Heart left ventricle (tissue), 16 donors: Measurements from ENCODE around the gene BCL2L12. TPM values are rescaled to one million over a fixed set of nuclear protein-coding genes. Genes with fewer than 3 reads are reported as not detected.
A peak's percentile ranks its signal among the peaks of the same experiment; 100 is the strongest.

ENCODE experiments used
- ATAC-seq, 4 donors: fragments of 200-7000 bp; cut with Tn5 transposase; one replicate each; pipeline ENCODE4 v1.9.1; 2020 to 2022; ENCODE audit warnings: moderate library complexity in 4 of 4, mild to moderate bottlenecking in 3 of 4, moderate number of reproducible peaks in 1 of 4
- DNase-seq, 5 donors: peaks; one replicate each; pipeline ENCODE4 v3.0.0-alpha.2; 2020
- H3K27ac ChIP-seq, 12 donors: fragments of 200-600 bp; sonication (generic) in 4 of 12; one replicate each; pipeline versions ENCODE4 v1.5.0 to v1.8.0; 2016 to 2022; ENCODE audit warnings: mild to moderate bottlenecking in 2 of 12
- H3K27me3 ChIP-seq, 9 donors: fragments of 200-600 bp; sonication (generic) in 2 of 9; one replicate each; pipeline versions ENCODE4 v1.5.1 to v1.8.0; 2016 to 2022; ENCODE audit warnings: mild to moderate bottlenecking in 3 of 9
- H3K36me3 ChIP-seq, 9 donors: fragments of 200-600 bp; sonication (generic) in 2 of 9; one replicate each; pipeline versions ENCODE4 v1.5.0 to v1.8.0; 2018 to 2022; ENCODE audit warnings: mild to moderate bottlenecking in 2 of 9
- H3K4me1 ChIP-seq, 12 donors: fragments of 200-600 bp; sonication (generic) in 4 of 12; one replicate each; pipeline versions ENCODE4 v1.5.0 to v1.8.0; 2016 to 2022; ENCODE audit warnings: mild to moderate bottlenecking in 3 of 12
- H3K4me3 ChIP-seq, 12 donors: fragments of 200-600 bp; sonication (generic) in 4 of 12; one replicate each; pipeline versions ENCODE4 v1.5.0 to v1.8.0; 2017 to 2022; ENCODE audit warnings: mild to moderate bottlenecking in 9 of 12, moderate library complexity in 4 of 12
- H3K9me3 ChIP-seq, 12 donors: fragments of 200-600 bp; sonication (generic) in 4 of 12; one replicate each; pipeline versions ENCODE4 v1.5.0 to v1.8.0; 2016 to 2022; ENCODE audit warnings: mild to moderate bottlenecking in 1 of 12
- POLR2A ChIP-seq, 2 donors: fragments of 450-650 bp; IDR thresholded peaks; one replicate each; pipeline ENCODE4 v1.6.1; 2017; ENCODE audit warnings: antibody characterized with exemption in 2 of 2, mild to moderate bottlenecking in 2 of 2, moderate library complexity in 2 of 2
- WGBS, 4 donors: extraction: QIAGEN DNeasy Blood & Tissue Kit in 2 of 4; methylation state at CpG; one replicate each; pipeline versions ENCODE4 v1.1.5 to v1.1.7; 2013 to 2018; 5-methylcytosine and 5-hydroxymethylcytosine counted together
- intact Hi-C, 10 donors: fragments of 100-400 bp; cut with DNase I; formaldehyde crosslinking; loops; one replicate each; pipeline versions ENCODE4 v1.11.1 to v1.14.2; 2022
- polyA plus RNA-seq, 2 donors: library from polyadenylated mRNA; stranded (reverse); fragments of 200-250 nt; gene quantifications; one replicate each; pipeline ENCODE4 v1.2.3, GENCODE V29; 2013
- total RNA-seq, 9 donors: library from RNA; depleted of rRNA in 2 of 9; stranded (reverse); fragments of >200 nt in 2 of 9; fragmentation: NEBNext Ultra II Directional in 3 of 9; extraction: Animal tissue kit (Norgen Biotek cat#: 25700) in 3 of 9; gene quantifications; one replicate each; pipeline versions ENCODE4 v1.1.0 to v1.2.4, GENCODE V29; 2016 to 2023
- TF ChIP-seq, protein P1 (sequence below), 12 donors: fragments of 200-600 bp; sonication (generic) in 4 of 12; IDR thresholded peaks; one replicate each; pipeline versions ENCODE4 v1.5.0 to v1.8.0; 2018 to 2022; ENCODE audit warnings: antibody characterized with exemption in 12 of 12, mild to moderate bottlenecking in 5 of 12
- donor health status: ischemic (EF 13 %, LVEDD 7.1; RV severe dilation, severe dysfunction).
- donor health status: healthy with polysubstance abuse.
- donor health status: DM: no; HTN: yes; CAD: no.
- donor health status: DM: no; HTN: no; CAD: no.
- donor health status: ischemic (EF 25% LVEDD 6.9; RV normal size, moderate dysfunction).
- donor health status: ischemic (EF 25% LVEDD 5.7; RV mildly dilated, moderate dysfunction).
- donor health status: healthy.
- donor health status: DM: yes; HTN: yes; CAD: no.
- donor health status: ischemic (EF 35%, LVEDD 5.7; RV mildly dilated, moderate dysfunction).
- donor health status: nonischemic (EF 11% LVEDD 7.7; RV severe dilation, severe dysfunction).
- donor health status: DM: yes; HTN: yes; CAD: no.
- donor health status: PGD.
- donor health status: ischemic (EF 29% LVEDD 5.4; RV normal size, mild dysfunction).
- donor health status: nonischemic (EF 23%, LVEDD 6.1; RV moderate dilation, normal function).

Gene BCL2L12
- total and polyA plus RNA-seq, 11 donors: 5.9 to 18.6 (median 10.5) TPM

DNA sequence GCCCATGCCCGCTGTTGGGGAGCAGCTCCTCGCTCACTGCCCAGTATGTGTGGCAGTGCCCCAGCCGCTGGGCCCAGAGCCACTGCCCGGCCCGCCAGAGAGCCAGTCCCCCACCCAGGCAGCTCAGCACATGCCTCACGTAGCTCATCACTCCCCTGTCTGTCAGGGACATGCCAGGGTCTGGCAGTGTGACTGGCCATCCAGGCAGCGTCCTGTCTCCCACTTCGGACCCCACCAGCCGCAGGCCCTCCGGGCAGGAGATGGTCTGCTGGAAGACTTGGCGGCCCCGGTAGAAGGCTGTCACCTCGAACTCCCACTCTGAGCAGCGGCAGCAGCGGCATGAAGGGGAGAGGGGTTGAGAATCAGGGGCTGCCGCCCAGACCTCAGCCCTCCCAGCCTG lies 3.7 kb upstream of the BCL2L12 start:
- Histone ChIP-seq H3K27me3 (no peaks in the 10 kb centered on the region), H3K36me3 (peaks cover 6 to 62% (median 58%) of the 10 kb centered on the region in 9 donors), H3K9me3 (no peaks in the 10 kb centered on the region), H3K27ac (no peak overlapping the region), H3K4me1 (peaks cover 0 to 31% (median 17%) of the 10 kb centered on the region in 12 donors), H3K4me3 (no peak overlapping the region)
- DNase-seq: no peak
- TF ChIP-seq, protein P1, sequence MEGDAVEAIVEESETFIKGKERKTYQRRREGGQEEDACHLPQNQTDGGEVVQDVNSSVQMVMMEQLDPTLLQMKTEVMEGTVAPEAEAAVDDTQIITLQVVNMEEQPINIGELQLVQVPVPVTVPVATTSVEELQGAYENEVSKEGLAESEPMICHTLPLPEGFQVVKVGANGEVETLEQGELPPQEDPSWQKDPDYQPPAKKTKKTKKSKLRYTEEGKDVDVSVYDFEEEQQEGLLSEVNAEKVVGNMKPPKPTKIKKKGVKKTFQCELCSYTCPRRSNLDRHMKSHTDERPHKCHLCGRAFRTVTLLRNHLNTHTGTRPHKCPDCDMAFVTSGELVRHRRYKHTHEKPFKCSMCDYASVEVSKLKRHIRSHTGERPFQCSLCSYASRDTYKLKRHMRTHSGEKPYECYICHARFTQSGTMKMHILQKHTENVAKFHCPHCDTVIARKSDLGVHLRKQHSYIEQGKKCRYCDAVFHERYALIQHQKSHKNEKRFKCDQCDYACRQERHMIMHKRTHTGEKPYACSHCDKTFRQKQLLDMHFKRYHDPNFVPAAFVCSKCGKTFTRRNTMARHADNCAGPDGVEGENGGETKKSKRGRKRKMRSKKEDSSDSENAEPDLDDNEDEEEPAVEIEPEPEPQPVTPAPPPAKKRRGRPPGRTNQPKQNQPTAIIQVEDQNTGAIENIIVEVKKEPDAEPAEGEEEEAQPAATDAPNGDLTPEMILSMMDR (IDR thresholded peaks at IDR 0.05): no peak
- TF ChIP-seq POLR2A (IDR thresholded peaks at IDR 0.05): no peak
- ATAC-seq: no peak
- intact Hi-C loops: no loop called here
- 93 to 97% (median 93%) methylated on average over 12 to 16 of the region's 16 CpGs for WGBS, 4 donors

DNA sequence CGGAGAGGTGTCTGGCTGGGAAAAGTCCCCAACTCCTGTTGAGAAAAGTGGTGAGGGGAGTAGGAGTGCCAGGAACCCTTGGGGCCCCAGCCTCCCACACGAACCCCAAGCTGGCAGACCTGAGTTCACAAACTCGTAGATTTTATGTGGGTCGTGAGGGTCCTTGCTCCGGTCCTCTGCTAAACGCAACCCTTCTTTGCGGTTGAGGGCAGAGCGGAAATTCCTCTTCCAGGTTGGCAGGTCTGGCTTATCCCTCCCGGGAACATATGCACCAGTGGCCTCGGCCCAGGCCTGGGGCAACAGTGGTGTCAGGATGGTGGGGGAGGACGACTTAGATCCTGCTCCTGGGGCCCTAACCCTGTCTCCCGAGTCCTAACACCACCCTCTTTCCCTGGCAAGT lies 2.5 kb upstream of the BCL2L12 start:
- 88 to 94% (median 90%) methylated on average over 12 of the region's 12 CpGs for WGBS, 4 donors
- intact Hi-C loops: no loop called here
- peaks cover 0 to 33% (median 17%) of the 10 kb centered on the region in 12 donors for H3K4me1 ChIP-seq
- no peak for ATAC-seq
- H3K27me3 ChIP-seq: no peaks in the 10 kb centered on the region
- H3K36me3 ChIP-seq: peaks cover 3 to 50% (median 46%) of the 10 kb centered on the region in 9 donors
- peak overlapping the region in 1 of 12 donors; percentile 60 for H3K27ac ChIP-seq
- no peaks in the 10 kb centered on the region for H3K9me3 ChIP-seq
- peak in 1 of 5 donors; percentile 24 for DNase-seq
- no peak for TF ChIP-seq POLR2A (IDR thresholded peaks at IDR 0.05)
- TF ChIP-seq, protein P1 (IDR thresholded peaks at IDR 0.05): no peak
- no peak overlapping the region for H3K4me3 ChIP-seq

DNA sequence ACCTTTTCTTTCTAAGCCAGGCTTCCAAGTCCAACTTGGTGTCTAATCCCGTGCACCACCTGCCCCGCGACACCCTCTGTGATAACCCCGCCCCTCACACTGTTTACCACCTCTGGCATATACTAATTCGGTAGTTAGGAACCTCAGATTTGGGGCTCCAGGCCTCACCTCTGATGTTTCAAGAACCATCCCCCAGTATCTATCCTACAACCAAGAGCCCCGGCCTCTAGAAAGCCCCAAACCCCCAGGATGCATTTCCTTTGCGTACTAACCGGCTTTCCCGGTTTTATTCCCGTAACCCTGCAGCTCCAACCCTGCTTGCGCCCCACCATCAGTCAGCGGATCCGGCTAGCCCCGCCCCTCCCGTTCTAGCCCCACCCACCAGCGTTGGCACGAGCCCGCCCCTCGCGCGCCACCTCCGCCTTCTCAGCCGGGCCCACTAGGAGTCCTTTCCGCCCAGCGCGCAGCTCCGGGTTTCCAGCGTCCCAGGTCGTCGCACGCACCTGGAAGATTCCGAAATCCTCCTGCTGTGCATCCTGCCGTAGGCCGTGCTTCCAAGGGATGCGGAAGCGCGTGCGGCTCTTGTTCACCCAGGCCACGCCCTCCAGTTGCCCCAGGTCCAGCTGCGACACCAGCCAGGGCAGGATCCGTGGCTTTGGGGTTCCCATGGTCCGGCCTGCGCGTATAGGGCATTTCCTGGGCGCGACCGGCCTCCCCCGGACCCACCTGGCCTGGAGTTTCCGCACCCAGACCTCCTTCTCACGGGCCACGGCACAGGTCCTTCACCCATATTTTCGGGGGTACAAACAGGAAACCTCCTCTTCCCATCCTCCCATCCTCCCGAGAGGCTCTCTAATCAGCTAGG lies 1.3 kb upstream of the BCL2L12 start:
- ATAC-seq (peak; percentile 44 to 87 (median 80)), DNase-seq (peak; percentile 87 to 94 (median 90))
- peak overlapping the region; percentile 61 to 93 (median 76) for H3K4me3 ChIP-seq
- H3K27ac ChIP-seq: peak overlapping the region; percentile 63 to 95 (median 87)
- peaks cover 0 to 40% (median 35%) of the 10 kb centered on the region in 9 donors for H3K36me3 ChIP-seq
- WGBS, 4 donors: 1% methylated on average over 32 to 53 of the region's 53 CpGs
- H3K27me3 ChIP-seq: no peaks in the 10 kb centered on the region
- TF ChIP-seq, protein P1 (IDR thresholded peaks at IDR 0.05): peak in 7 of 12 donors; percentile 5 to 28 (median 16)
- TF ChIP-seq POLR2A (IDR thresholded peaks at IDR 0.05): peak in 1 of 2 donors; percentile 57
- no peaks in the 10 kb centered on the region for H3K9me3 ChIP-seq
- intact Hi-C loops: loop anchor here in 2 of 10 donors (1.0 to 5.0 kb wide), 3 partner anchors 22 to 167 kb away; partner anchors contain the start of genes PRR12 (in 1 of the 2), RPS11 (in 1 of the 2) and SCAF1 (in 1 of the 2)
- H3K4me1 ChIP-seq: peaks cover 0 to 33% (median 17%) of the 10 kb centered on the region in 12 donors

DNA sequence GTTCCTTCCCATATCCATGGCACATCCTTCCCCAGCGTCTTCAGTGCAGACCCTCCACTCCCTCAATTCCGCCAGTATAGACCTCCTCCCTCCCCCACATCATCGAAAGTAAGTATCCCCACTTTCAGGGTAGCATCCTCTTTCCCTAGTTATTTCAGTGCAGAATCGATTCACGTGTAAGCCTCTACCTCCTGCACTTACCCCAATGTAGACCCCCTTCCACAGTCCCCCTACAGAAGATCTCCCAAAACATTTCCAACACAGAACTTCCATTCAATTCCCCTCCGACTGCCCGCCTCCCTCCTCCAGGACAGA lies 740 bp upstream of the BCL2L12 start:
- Histone ChIP-seq H3K9me3 (no peaks in the 10 kb centered on the region), H3K36me3 (peaks cover 0 to 36% (median 30%) of the 10 kb centered on the region in 9 donors), H3K27ac (peak overlapping the region; percentile 63 to 95 (median 87)), H3K27me3 (no peaks in the 10 kb centered on the region), H3K4me1 (peaks cover 0 to 33% (median 17%) of the 10 kb centered on the region in 12 donors), H3K4me3 (peak overlapping the region; percentile 61 to 93 (median 76))
- WGBS, 4 donors: 0% methylated on average over 7 of the region's 7 CpGs
- DNase-seq: no peak
- TF ChIP-seq, protein P1 (IDR thresholded peaks at IDR 0.05): no peak
- no peak for TF ChIP-seq POLR2A (IDR thresholded peaks at IDR 0.05)
- peak in 2 of 4 donors; percentile 0 for ATAC-seq
- intact Hi-C loops: loop anchor here in 2 of 10 donors (2.0 to 5.0 kb wide), 2 partner anchors 74 to 168 kb away; partner anchors contain the start of genes PRR12 (in 1 of the 2) and RPS11 (in 1 of the 2)
